GM18520 (cell line): ENCODE results near the gene CLIC1.

Source experiments
- ATAC-seq: cut with Tn5 transposase; IDR thresholded peaks from one replicate; pipeline ENCODE4 v1.9.1; 2021; ENCODE audit not compliant: unreplicated experiment

Gene CLIC1

GRCh38 chr6:31705931-31706330 is 30.4 kb downstream of the CLIC1 start:
- ATAC-seq: no peak

GRCh38 chr6:31702819-31703716 is 33.3 kb downstream of the CLIC1 start, which contains the start of gene ABHD16A:
ABHD16A (minus strand) TSS chr6:31703324; CDS start chr6:31703281, 43 bp downstream.
- ATAC-seq: peak; percentile 80

- ATAC-seq: no peak
Observed at GRCh38 chr6:31702405-31702818, 33.9 kb downstream of the CLIC1 start.

- no peak for ATAC-seq
Observed at GRCh38 chr6:31701666-31702404, 34.5 kb downstream of the CLIC1 start.

GRCh38 chr6:31700740-31701401 is 35.5 kb downstream of the CLIC1 start:
- ATAC-seq: no peak

- ATAC-seq: no peak
Observed at GRCh38 chr6:31697555-31697954, 38.8 kb downstream of the CLIC1 start.

- no peak for ATAC-seq
Observed at GRCh38 chr6:31693535-31693934, 42.8 kb downstream of the CLIC1 start.

GRCh38 chr6:31692886-31693285 is 43.4 kb downstream of the CLIC1 start:
- no peak for ATAC-seq

- no peak for ATAC-seq
Observed at GRCh38 chr6:31692353-31692752, 44.0 kb downstream of the CLIC1 start.

- ATAC-seq: no peak
Observed at GRCh38 chr6:31691564-31692108, 44.7 kb downstream of the CLIC1 start.

- no peak for ATAC-seq
Observed at GRCh38 chr6:31691078-31691463, 45.3 kb downstream of the CLIC1 start.

GRCh38 chr6:31690231-31691077 is 45.9 kb downstream of the CLIC1 start:
- ATAC-seq: no peak

- ATAC-seq: no peak
Observed at GRCh38 chr6:31689249-31690110, 46.9 kb downstream of the CLIC1 start.

- no peak for ATAC-seq
Observed at GRCh38 chr6:31687860-31688693, 48.3 kb downstream of the CLIC1 start.

- no peak for ATAC-seq
Observed at GRCh38 chr6:31687321-31687720, 49.0 kb downstream of the CLIC1 start.

- ATAC-seq: no peak
Observed at GRCh38 chr6:31686483-31686882, 49.8 kb downstream of the CLIC1 start.

GRCh38 chr6:31683591-31683990 is 52.7 kb downstream of the CLIC1 start:
- ATAC-seq: no peak

GRCh38 chr6:31681135-31681671 is 55.1 kb downstream of the CLIC1 start:
- no peak for ATAC-seq
